HCT116 (cell line): ENCODE data around the gene ABCF3. TPM values are rescaled to one million over a fixed set of nuclear protein-coding genes. Genes with fewer than 3 reads are reported as not detected.

Experiments
- ATAC-seq: fragments of 200-7000 bp; cut with Tn5 transposase; 2 replicates; pipeline ENCODE4 v1.9.1; 2020; ENCODE audit warnings: mild to moderate bottlenecking, moderate library complexity
- BruUV-seq: library from RNA; stranded (reverse); fragments of 400-500 nt; replicated peaks from 2 replicates; lab custom pipeline; 2021; lab: Mats Ljungman, UMichigan
- CTCF ChIA-PET: fragments of 300-600 bp; sonication (Branson Sonifier 250); formaldehyde crosslinking; loops from one replicate; lab custom pipeline; 2021; ENCODE audit warnings: antibody characterized with exemption; lab: Charles Lee
- POLR2A ChIA-PET: fragments of 300-600, 350-600 bp; sonication (Branson Sonifier 250); formaldehyde crosslinking; loops from one replicate; lab custom pipeline; 2021; ENCODE audit warnings: antibody characterized with exemption; lab: Charles Lee
- RAD21 ChIA-PET, 2 experiments: fragments of 300-600 bp; sonication (Branson Sonifier 250); formaldehyde crosslinking; loops; one replicate each; lab custom pipeline; 2023; ENCODE audit warnings: low total read pairs in 2 of 2; ENCODE audit not compliant: uncharacterized antibody in 2 of 2, unreplicated experiment in 2 of 2, low non-redundant PET in 1 of 2; lab: Charles Lee
- DNase-seq: peaks from one replicate; pipeline ENCODE4 v3.0.0-alpha.2; 2010; ENCODE audit warnings: low read depth, low spot score
- H2AFZ ChIP-seq: fragments of 200-600 bp; shearing (Covaris generic), sonication (generic); 2 replicates; pipeline ENCODE4 v1.6.1; 2017; ENCODE audit warnings: low read depth, mixed run types, mixed read lengths, antibody characterized with exemption, low read length; ENCODE audit not compliant: poor library complexity, severe bottlenecking
- H3K27ac ChIP-seq: 2 replicates; pipeline ENCODE4 v1.5.1; 2012; ENCODE audit warnings: low read depth, low read length
- H3K27me3 ChIP-seq: fragments of 200-600 bp; sonication (generic); 2 replicates; pipeline ENCODE4 v1.6.1; 2016; ENCODE audit warnings: mixed run types, low read length, mixed read lengths; ENCODE audit not compliant: insufficient read depth
- H3K36me3 ChIP-seq, 2 experiments: fragments of 200-500 bp in 1 of 2; fragments of 200-600 bp in 1 of 2; sonication (Bioruptor generic) in 1 of 2; sonication (generic) in 1 of 2; 2 replicates each; pipeline versions ENCODE4 v1.5.1 to v1.6.1; 2014 to 2016; ENCODE audit warnings: low read length in 2 of 2, inconsistent platforms in 1 of 2, mixed read lengths in 1 of 2, mixed run types in 1 of 2; ENCODE audit not compliant: insufficient read depth in 2 of 2, control insufficient read depth in 1 of 2
- H3K4me1 ChIP-seq, 2 experiments: fragments of 200-600 bp in 1 of 2; sonication (generic) in 1 of 2; 2 replicates each; pipeline versions ENCODE4 v1.5.1 to v1.6.1; 2012 to 2017; ENCODE audit warnings: low read length in 2 of 2, inconsistent platforms in 1 of 2, mild to moderate bottlenecking in 1 of 2, mixed read lengths in 1 of 2, mixed run types in 1 of 2, moderate library complexity in 1 of 2; ENCODE audit not compliant: insufficient read depth in 2 of 2, control insufficient read depth in 1 of 2
- H3K4me2 ChIP-seq: fragments of 200-600 bp; sonication (generic); 2 replicates; pipeline ENCODE4 v1.6.1; 2017; ENCODE audit warnings: mixed run types, low read length, mixed read lengths
- H3K4me3 ChIP-seq, 2 experiments: fragments of 200-600 bp in 1 of 2; sonication (generic) in 1 of 2; replicated peaks in 1 of 2; 2 replicates each; pipeline ENCODE4 v1.5.1; 2011 to 2016; ENCODE audit warnings: low read length in 2 of 2, control low read depth in 1 of 2, low read depth in 1 of 2, mild to moderate bottlenecking in 1 of 2, mixed read lengths in 1 of 2, mixed run types in 1 of 2
- H3K79me2 ChIP-seq: fragments of 200-600 bp; sonication (generic); 2 replicates; pipeline ENCODE4 v1.6.1; 2017; ENCODE audit warnings: mild to moderate bottlenecking, mixed run types, low read length, moderate library complexity, mixed read lengths; ENCODE audit not compliant: insufficient read depth
- H3K9ac ChIP-seq: fragments of 200-600 bp; sonication (generic); 2 replicates; pipeline ENCODE4 v1.6.1; 2016; ENCODE audit warnings: low read length, mixed read lengths
- H3K9me2 ChIP-seq: fragments of 200-600 bp; sonication (generic), shearing (Covaris generic); 2 replicates; pipeline ENCODE4 v1.6.1; 2017; ENCODE audit warnings: mixed run types, mild to moderate bottlenecking, moderate library complexity; ENCODE audit not compliant: insufficient read depth
- H3K9me3 ChIP-seq, 2 experiments: fragments of 200-500 bp in 1 of 2; fragments of 200-600 bp in 1 of 2; sonication (Bioruptor generic) in 1 of 2; sonication (generic) in 1 of 2; 2 replicates each; pipeline ENCODE4 v1.6.1; 2014 to 2017; ENCODE audit warnings: low read length in 2 of 2, mixed read lengths in 2 of 2, inconsistent platforms in 1 of 2, low read depth in 1 of 2, mild to moderate bottlenecking in 1 of 2, mixed run types in 1 of 2, moderate library complexity in 1 of 2; ENCODE audit not compliant: control insufficient read depth in 1 of 2, insufficient read depth in 1 of 2
- H4K20me1 ChIP-seq: fragments of 200-600 bp; sonication (generic), shearing (Covaris generic); 2 replicates; pipeline ENCODE4 v1.6.1; 2017; ENCODE audit warnings: mixed run types, mild to moderate bottlenecking, moderate library complexity; ENCODE audit not compliant: insufficient read depth
- ATF3 ChIP-seq: IDR thresholded peaks from 2 replicates; pipeline ENCODE4 v1.6.1; 2012
- CBX3 ChIP-seq: IDR thresholded peaks from 2 replicates; pipeline ENCODE4 v1.6.1; 2012; ENCODE audit warnings: low read depth
- CEBPB ChIP-seq: IDR thresholded peaks from 2 replicates; pipeline ENCODE4 v1.6.1; 2012; ENCODE audit warnings: low read depth
- EGR1 ChIP-seq: IDR thresholded peaks from 2 replicates; pipeline ENCODE4 v1.6.1; 2012; ENCODE audit warnings: low read depth
- ELF1 ChIP-seq: IDR thresholded peaks from 2 replicates; pipeline ENCODE4 v1.6.1; 2012; ENCODE audit warnings: low read depth, borderline replicate concordance
- EZH2 ChIP-seq: fragments of 200-600 bp; sonication (generic); IDR thresholded peaks from 2 replicates; pipeline ENCODE4 v1.6.1; 2017; ENCODE audit warnings: antibody characterized with exemption, mixed run types
- EZH2phosphoT487 ChIP-seq: fragments of 200-600 bp; IDR thresholded peaks from 2 replicates; pipeline ENCODE4 v1.6.1; 2018; ENCODE audit warnings: antibody characterized with exemption, borderline replicate concordance
- FOSL1 ChIP-seq: IDR thresholded peaks from 2 replicates; pipeline ENCODE4 v1.6.1; 2012; ENCODE audit warnings: low read depth
- JUND ChIP-seq: IDR thresholded peaks from 2 replicates; pipeline ENCODE4 v1.6.1; 2012
- POLR2A ChIP-seq: IDR thresholded peaks from 2 replicates; pipeline ENCODE4 v1.7.0; 2011; ENCODE audit warnings: borderline replicate concordance; ENCODE audit not compliant: insufficient read depth, insufficient read length; ENCODE audit errors: extremely low read depth
- POLR2AphosphoS5 ChIP-seq: IDR thresholded peaks from 2 replicates; pipeline ENCODE4 v1.6.1; 2011; ENCODE audit warnings: mild to moderate bottlenecking, low read depth, low read length, moderate library complexity
- REST ChIP-seq: IDR thresholded peaks from 2 replicates; pipeline ENCODE4 v1.6.1; 2012; ENCODE audit warnings: low read depth
- SP1 ChIP-seq: IDR thresholded peaks from 2 replicates; pipeline ENCODE4 v1.6.1; 2012; ENCODE audit warnings: low read depth
- SRF ChIP-seq: IDR thresholded peaks from 2 replicates; pipeline ENCODE4 v1.6.1; 2012; ENCODE audit warnings: low read depth
- TCF7L2 ChIP-seq: IDR thresholded peaks from 2 replicates; pipeline ENCODE4 v1.7.0; 2011; ENCODE audit warnings: borderline replicate concordance, inconsistent platforms; ENCODE audit not compliant: insufficient read depth, insufficient read length; ENCODE audit errors: extremely low read depth
- YY1 ChIP-seq: IDR thresholded peaks from 2 replicates; pipeline ENCODE4 v1.6.1; 2011; ENCODE audit warnings: low read length, low read depth, moderate library complexity, mild to moderate bottlenecking; ENCODE audit not compliant: insufficient replicate concordance; ENCODE audit errors: extremely low read depth
- ZFX ChIP-seq: fragments of 450-650 bp; IDR thresholded peaks from 2 replicates; pipeline ENCODE4 v1.6.1; 2017
- ZNF274 ChIP-seq: fragments of 200-500 bp; sonication (Bioruptor generic); IDR thresholded peaks from 2 replicates; pipeline ENCODE4 v1.6.1; 2014; ENCODE audit warnings: mild to moderate bottlenecking, low read depth, low read length, inconsistent platforms
- intact Hi-C: fragments of 100-400 bp; cut with micrococcal nuclease; formaldehyde crosslinking; loops from 2 replicates; pipeline ENCODE4 v1.10.0; 2022
- microRNA counts: library from miRNA; unstranded; fragments of <30 nt; microRNA quantifications from one replicate; lab custom pipeline; 2015
- microRNA-seq: library from miRNA; unstranded; fragments of <30 nt; microRNA quantifications from one replicate; pipeline ENCODE4, GENCODE V29; 2016; ENCODE audit warnings: borderline number of aligned reads
- total RNA-seq: library from RNA; stranded (reverse); gene quantifications from one replicate; pipeline ENCODE4 v1.2.1, GENCODE V29; 2021; ENCODE audit not compliant: unreplicated experiment

The ABCF3 gene
- total RNA-seq, 1 experiment from 2014 or later = 74.6 TPM

GRCh38 chr3:184242297-184242685, 56.3 kb downstream of the ABCF3 start:
- Histone ChIP-seq H3K4me2 (no peak overlapping the region), H4K20me1 (no peaks in the 10 kb centered on the region), H3K9me2 (no peaks in the 10 kb centered on the region), H3K36me3 (peaks cover 28 to 38% of the 10 kb centered on the region in 2 experiments; a peak in 3 of 4 replicates), H3K9me3 (no peaks in the 10 kb centered on the region), H3K27me3 (no peaks in the 10 kb centered on the region), H3K4me3 (no peak overlapping the region), H3K9ac (no peak overlapping the region), H3K27ac (no peak overlapping the region; the same call in 1 of the 2 replicates), H3K4me1 (peaks cover 0 to under 1% of the 10 kb centered on the region in 2 experiments; a peak in 2 of 4 replicates), H2AFZ (no peak overlapping the region), H3K79me2 (peaks cover 21% of the 10 kb centered on the region)
- ChIA-PET RAD21 (no interaction called here), CTCF (interaction anchor here (0.8 to 1.2 kb wide), 3 partner anchors 15 to 98 kb away, joined by 3 to 6 read pairs (median 4); no protein-coding TSS in a partner anchor), POLR2A (no interaction called here)
- intact Hi-C loops = no loop called here
- DNase-seq = no peak
- TF ChIP-seq FOSL1 = no peak
- no peak for TF ChIP-seq EGR1
- no peak for TF ChIP-seq POLR2AphosphoS5
- no peak for TF ChIP-seq ELF1
- no peak for TF ChIP-seq SRF
- no peak for TF ChIP-seq REST
- no peak for TF ChIP-seq POLR2A
- TF ChIP-seq YY1 = no peak
- no peak for TF ChIP-seq ZNF274
- TF ChIP-seq CBX3 = no peak
- no peak for TF ChIP-seq SP1
- no peak for TF ChIP-seq EZH2
- no peak for TF ChIP-seq JUND
- no peak for TF ChIP-seq EZH2phosphoT487
- no peak for TF ChIP-seq ATF3
- no peak for TF ChIP-seq CEBPB
- no peak for TF ChIP-seq TCF7L2
- TF ChIP-seq ZFX = no peak
- no peak for ATAC-seq
- BruUV-seq = no TSS peak

MicroRNAs encoded within 50 kb of the gene (microRNA counts, 767-probe panel; counts per million panel counts)
- microRNA hsa-miR-1224-3p (lab: Ali Mortazavi, UCI) = not detected
- microRNA hsa-miR-1224-5p (lab: Ali Mortazavi, UCI) = not detected

Small RNA genes within 50 kb of the gene (microRNA-seq; reads per million reads assigned to microRNA genes)
- 49.1 reads per million, percentile 54 among the genes with 10 or more reads in this experiment for gene MIR1224

Other genes with a start within 250 kb of the ABCF3 start
- 16.9 TPM for gene ABCC5, start 168.3 kb upstream of the ABCF3 start, total RNA-seq
- not detected for gene HTR3D, start 154.5 kb upstream of the ABCF3 start, total RNA-seq
- gene HTR3C, start 133.2 kb upstream of the ABCF3 start, total RNA-seq = not detected
- not detected for gene HTR3E, start 89.1 kb upstream of the ABCF3 start, total RNA-seq
- 50.3 TPM for gene EIF2B5, start 50.8 kb upstream of the ABCF3 start, total RNA-seq
- 60.7 TPM for gene DVL3, start 30.8 kb upstream of the ABCF3 start, total RNA-seq
- 353 TPM for gene AP2M1, start 11.3 kb upstream of the ABCF3 start, total RNA-seq
- 10.6 TPM for gene VWA5B2, start 43.4 kb downstream of the ABCF3 start, total RNA-seq
- gene ALG3, start 62.8 kb downstream of the ABCF3 start, total RNA-seq = 56.6 TPM
- gene EEF1AKMT4, start 63.5 kb downstream of the ABCF3 start, total RNA-seq = 10.5 TPM
- 5.1 TPM for gene CAMK2N2, start 75.4 kb downstream of the ABCF3 start, total RNA-seq
- not detected for gene ECE2, start 89.8 kb downstream of the ABCF3 start, total RNA-seq
- 402 TPM for gene PSMD2, start 113.0 kb downstream of the ABCF3 start, total RNA-seq
- gene EIF4G1, start 128.4 kb downstream of the ABCF3 start, total RNA-seq = 496 TPM
- gene FAM131A, start 151.4 kb downstream of the ABCF3 start, total RNA-seq = 17.8 TPM
- 21.6 TPM for gene CLCN2, start 175.4 kb downstream of the ABCF3 start, total RNA-seq
- 156 TPM for gene POLR2H, start 175.5 kb downstream of the ABCF3 start, total RNA-seq
- not detected for gene THPO, start 192.0 kb downstream of the ABCF3 start, total RNA-seq
- 8.0 TPM for gene CHRD, start 193.9 kb downstream of the ABCF3 start, total RNA-seq